ENCODE results near the gene TPRN. TPM values are rescaled to one million over a fixed set of nuclear protein-coding genes. Genes with fewer than 3 reads are reported as not detected.
A peak's percentile ranks its signal among the peaks of the same experiment; 100 is the strongest.
"Not testable (repeated sequence)": the region's sequence is repeated elsewhere in the genome, so short reads cannot be mapped to it uniquely, and the experiment has no call there.

The TPRN gene
- total RNA-seq, 3 donors from 2014 or later = 73.8 to 170 (median 122) TPM

DNA sequence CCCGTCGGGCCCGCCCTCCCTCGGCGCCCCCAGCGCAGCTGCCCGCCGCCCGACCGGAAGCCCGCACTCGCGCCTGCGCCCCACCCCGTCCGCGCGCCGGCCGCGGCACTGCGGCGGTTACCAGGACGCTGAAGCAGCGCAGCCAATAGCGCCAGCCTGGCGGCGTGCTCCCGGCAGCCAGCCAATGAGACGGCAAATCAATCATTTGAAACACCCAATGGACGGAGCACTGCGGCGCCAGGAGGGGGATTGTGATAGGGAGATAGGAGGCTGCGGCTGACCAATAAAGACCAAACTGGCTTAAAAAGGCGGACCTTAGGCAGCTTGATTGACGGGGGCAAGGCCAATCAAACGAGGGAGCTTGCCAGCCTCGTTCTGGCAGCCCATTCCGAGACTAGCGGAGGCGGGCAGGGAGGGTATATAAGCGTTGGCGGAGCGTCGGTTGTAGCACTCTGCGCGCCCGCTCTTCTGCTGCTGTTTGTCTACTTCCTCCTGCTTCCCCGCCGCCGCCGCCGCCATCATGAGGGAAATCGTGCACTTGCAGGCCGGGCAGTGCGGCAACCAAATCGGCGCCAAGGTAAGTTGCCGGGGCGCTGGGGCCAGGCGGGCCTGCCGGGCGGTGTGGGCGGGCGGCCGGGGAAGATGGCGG lies 40.4 kb upstream of the TPRN start, which contains the start of gene TUBB4B:
TSS of gene TUBB4B (plus strand) at position 447 of the 649 bp plus-strand sequence. CDS start at position 521, 74 bp downstream.
- peak within 1 kb of the TSS; percentile 65 for H3K4me3 ChIP-seq
- no peaks in the 10 kb centered on the region for H3K9me3 ChIP-seq
- DNase-seq (peak; percentile 98 to 99 (median 99)), ATAC-seq (peak; percentile 77)
- TF ChIP-seq, protein P1, sequence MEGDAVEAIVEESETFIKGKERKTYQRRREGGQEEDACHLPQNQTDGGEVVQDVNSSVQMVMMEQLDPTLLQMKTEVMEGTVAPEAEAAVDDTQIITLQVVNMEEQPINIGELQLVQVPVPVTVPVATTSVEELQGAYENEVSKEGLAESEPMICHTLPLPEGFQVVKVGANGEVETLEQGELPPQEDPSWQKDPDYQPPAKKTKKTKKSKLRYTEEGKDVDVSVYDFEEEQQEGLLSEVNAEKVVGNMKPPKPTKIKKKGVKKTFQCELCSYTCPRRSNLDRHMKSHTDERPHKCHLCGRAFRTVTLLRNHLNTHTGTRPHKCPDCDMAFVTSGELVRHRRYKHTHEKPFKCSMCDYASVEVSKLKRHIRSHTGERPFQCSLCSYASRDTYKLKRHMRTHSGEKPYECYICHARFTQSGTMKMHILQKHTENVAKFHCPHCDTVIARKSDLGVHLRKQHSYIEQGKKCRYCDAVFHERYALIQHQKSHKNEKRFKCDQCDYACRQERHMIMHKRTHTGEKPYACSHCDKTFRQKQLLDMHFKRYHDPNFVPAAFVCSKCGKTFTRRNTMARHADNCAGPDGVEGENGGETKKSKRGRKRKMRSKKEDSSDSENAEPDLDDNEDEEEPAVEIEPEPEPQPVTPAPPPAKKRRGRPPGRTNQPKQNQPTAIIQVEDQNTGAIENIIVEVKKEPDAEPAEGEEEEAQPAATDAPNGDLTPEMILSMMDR (IDR thresholded peaks at IDR 0.05) = no peak
- intact Hi-C loops (cut with DNase I, micrococcal nuclease) = no loop called here
- H3K36me3 ChIP-seq (ENCODE audit: low read depth) = peaks cover 4% of the 10 kb centered on the region
- H3K4me1 ChIP-seq (ENCODE audit: low read depth) = peaks cover 56% of the 10 kb centered on the region

DNA sequence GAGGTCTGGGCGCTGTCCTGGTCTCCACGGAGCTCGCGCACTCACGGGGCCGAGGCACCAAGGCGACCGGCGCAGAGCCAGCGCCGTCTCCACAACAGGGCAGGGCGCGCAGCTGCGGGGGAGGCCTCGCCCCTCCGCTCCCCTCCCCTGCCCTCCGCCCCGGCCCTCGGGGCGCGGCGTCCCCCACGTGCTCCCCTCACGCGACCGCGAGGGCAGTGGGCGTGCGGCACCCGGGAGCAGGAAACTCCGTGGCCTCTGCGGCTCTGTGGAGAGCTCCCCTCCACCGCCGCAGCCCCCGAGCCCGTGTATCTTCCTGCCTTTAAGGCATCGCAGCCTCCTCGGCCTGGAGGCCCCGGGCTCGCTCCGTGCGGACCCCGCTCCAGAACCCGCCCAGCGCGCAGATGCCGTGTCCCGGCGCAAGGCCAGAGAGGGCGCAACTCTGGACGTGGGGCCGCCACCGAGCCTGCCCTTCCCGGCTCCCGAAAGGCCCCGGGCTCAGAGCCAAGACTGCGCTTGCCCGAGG lies 39.8 kb upstream of the TPRN start:
- peaks cover 4% of the 10 kb centered on the region for H3K36me3 ChIP-seq (ENCODE audit: low read depth)
- DNase-seq (peak; percentile 79 to 88 (median 88)), ATAC-seq (peak; percentile 57)
- H3K4me3 ChIP-seq = peak overlapping the region; percentile 65
- TF ChIP-seq, protein P1 (IDR thresholded peaks at IDR 0.05) = no peak
- no peaks in the 10 kb centered on the region for H3K9me3 ChIP-seq
- H3K4me1 ChIP-seq (ENCODE audit: low read depth) = peaks cover 57% of the 10 kb centered on the region
- intact Hi-C loops (cut with DNase I, micrococcal nuclease) = no loop called here

DNA sequence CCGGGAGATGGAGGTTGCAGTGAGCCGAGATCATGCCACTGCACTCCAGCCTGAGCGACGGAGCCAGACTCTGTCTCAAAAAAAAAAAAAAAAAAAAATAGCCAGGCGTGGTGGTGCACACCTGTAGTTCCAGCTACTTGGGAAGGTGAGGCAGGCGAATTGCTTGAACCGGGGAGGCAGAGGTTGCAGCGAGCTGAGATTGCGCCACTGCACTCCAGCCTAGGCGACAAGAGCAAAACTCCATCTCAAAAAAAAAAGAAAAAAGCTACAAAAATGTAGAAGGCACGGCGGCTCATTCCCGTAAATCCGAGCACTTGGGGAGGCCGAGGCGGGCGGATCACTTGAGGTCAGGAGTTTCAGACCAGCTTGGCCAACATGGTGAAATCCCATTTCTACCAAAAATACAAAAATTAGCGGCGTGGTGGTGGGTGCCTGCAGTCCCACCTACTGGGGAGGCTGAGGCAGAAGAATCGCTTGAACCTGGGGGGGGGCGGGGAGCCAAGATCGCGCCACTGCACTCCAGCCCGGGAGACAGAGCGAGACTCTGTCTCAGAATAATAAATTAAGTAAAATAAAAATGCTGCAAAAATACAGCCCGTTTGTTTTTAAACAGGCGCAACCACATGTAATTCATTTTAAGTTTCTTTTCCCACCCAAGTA lies 39.1 kb upstream of the TPRN start:
- DNase-seq = peak in 1 of 3 donors; percentile 35
- not testable (repeated sequence) for H3K9me3 ChIP-seq; H3K4me3 ChIP-seq; H3K36me3 ChIP-seq (ENCODE audit: low read depth); ATAC-seq
- peaks cover 57% of the 10 kb centered on the region for H3K4me1 ChIP-seq (ENCODE audit: low read depth)
- intact Hi-C loops (cut with DNase I, micrococcal nuclease) = loop anchor here (5.0 kb wide), 1 partner anchor 122 kb away; no protein-coding TSS in a partner anchor

DNA sequence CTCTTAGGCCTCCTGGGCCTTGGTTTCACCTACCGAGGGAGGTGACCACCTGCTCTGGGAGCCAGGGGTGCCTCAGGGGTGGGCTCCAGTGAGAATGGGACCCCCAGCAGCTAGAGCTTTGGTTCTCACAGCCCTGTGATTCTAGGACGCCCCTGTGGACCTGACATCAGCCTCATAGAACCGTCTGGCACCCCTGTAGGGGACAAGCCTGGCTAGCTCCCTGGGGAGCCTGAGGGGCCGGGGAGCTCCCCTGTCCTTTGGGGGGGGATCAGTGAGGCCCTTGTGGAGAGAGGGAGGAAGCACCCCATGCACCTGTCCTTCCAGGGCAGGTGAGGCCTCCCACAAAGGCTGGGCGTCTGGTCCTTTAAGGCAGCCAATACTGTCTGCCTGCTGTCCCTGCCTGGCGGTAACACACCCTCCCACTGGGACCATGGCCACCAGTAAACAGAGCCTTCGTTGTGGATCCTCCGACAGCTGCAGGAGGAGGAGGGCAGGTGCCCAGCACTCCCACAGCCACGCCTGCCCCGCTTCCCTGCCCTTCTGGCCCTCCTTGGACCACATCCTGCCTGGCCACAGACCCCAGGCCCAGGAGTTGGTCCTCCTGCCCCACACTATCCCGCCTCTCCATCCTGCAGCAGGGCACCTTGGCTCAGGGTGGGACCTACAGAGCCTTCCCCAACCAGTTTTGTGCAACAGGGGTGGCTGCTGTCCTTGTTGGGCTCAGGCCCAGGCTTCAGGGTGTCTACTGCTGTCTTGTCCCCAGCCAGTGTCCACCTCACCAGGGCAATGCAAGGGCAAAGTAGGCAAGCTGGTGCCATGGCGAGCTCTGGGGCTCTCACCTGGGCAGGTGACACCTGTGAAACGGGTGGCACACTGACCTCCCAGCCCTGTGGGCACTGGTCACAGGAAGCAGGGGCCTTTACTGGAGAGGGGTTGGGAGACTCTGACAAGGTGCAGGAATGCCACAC lies 37.5 kb upstream of the TPRN start:
- H3K36me3 ChIP-seq (ENCODE audit: low read depth) = peaks cover 4% of the 10 kb centered on the region
- ATAC-seq (peak; percentile 42), DNase-seq (peak in 2 of 3 donors; percentile 72 to 81)
- H3K9me3 ChIP-seq = no peaks in the 10 kb centered on the region
- intact Hi-C loops (cut with DNase I, micrococcal nuclease) = loop anchor here (5.0 kb wide), 1 partner anchor 121 kb away; no protein-coding TSS in a partner anchor
- TF ChIP-seq, protein P1 (IDR thresholded peaks at IDR 0.05) = no peak
- no peak overlapping the region for H3K4me3 ChIP-seq
- peaks cover 56% of the 10 kb centered on the region for H3K4me1 ChIP-seq (ENCODE audit: low read depth)

DNA sequence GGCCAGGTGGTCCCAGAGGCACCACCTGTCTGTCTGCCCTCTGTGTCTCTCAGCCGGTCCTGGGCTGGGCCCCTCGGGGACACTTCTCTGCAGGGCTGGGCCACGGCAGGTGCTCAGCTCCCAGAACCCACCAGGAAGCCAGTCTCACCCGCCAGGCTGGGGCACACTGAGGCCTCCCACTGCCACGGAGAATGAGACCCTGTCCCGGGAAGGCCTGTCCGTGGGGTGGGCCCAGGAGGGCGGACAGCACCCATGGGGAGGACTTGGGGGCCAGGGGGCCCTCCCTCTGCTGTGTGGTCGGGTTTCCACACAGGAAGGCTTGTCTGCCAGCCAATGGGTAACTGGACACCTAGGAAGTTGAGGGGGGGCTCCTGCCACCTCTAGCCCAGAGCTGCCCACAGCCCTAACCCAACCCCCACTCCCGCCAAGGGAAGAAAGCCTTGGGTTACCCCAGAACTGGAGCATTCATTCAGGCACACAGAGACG lies 36.4 kb upstream of the TPRN start:
- H3K4me1 ChIP-seq (ENCODE audit: low read depth) = peaks cover 46% of the 10 kb centered on the region
- H3K9me3 ChIP-seq = no peaks in the 10 kb centered on the region
- ATAC-seq (no peak), DNase-seq (peak in 1 of 3 donors; percentile 23)
- H3K36me3 ChIP-seq (ENCODE audit: low read depth) = peaks cover 4% of the 10 kb centered on the region
- intact Hi-C loops (cut with DNase I, micrococcal nuclease) = loop anchor here (5.0 kb wide), 1 partner anchor 120 kb away; no protein-coding TSS in a partner anchor
- TF ChIP-seq, protein P1 (IDR thresholded peaks at IDR 0.05) = no peak
- H3K4me3 ChIP-seq = no peak overlapping the region
